ENCODE results near the gene LGR6. TPM values are rescaled to one million over a fixed set of nuclear protein-coding genes. Genes with fewer than 3 reads are reported as not detected.
"Not testable (repeated sequence)": the region's sequence is repeated elsewhere in the genome, so short reads cannot be mapped to it uniquely, and the experiment has no call there.

Gene LGR6
- total RNA-seq, 2 experiments from 2014 or later: not detected

DNA sequence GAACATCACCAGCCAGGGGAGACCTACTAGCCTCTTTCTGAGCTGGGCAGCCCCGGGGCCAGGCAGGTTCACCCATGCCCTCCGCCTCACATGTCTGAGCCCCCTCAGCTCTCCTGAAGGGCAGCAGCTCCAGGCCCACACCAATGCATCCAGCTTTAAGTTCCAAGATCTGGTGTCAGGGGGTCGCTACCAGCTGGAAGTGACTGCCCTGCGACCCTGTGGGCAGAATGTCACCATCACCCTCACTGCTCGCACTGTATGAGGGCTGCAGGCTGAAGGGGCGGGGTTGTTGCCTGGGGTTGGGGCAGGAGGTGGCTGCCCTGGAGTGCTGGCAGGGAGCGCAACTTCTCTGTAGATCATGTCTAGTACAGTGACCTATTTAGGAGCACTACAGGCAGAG is 24.7 kb upstream of the LGR6 start:
- DNase-seq: no peak
- H3K36me3 Mint-ChIP-seq (ENCODE audit: low read depth): no peaks in the 10 kb centered on the region
- H3K9me3 Mint-ChIP-seq: no peaks in the 10 kb centered on the region
- no peaks in the 10 kb centered on the region for H3K27me3 Mint-ChIP-seq
- ChIA-PET POLR2A (no interaction called here), CTCF (interaction anchor here (0.9 to 1.4 kb wide), 2 partner anchors 9 to 15 kb away, joined by 3 read pairs; no protein-coding TSS in a partner anchor)
- peaks cover 34% of the 10 kb centered on the region for H3K4me1 Mint-ChIP-seq
- no peak overlapping the region for H3K4me3 Mint-ChIP-seq
- H3K27ac Mint-ChIP-seq: no peak overlapping the region

- no peak for DNase-seq
Measured at GRCh38 chr1:202170726-202171125, 22.9 kb upstream of the LGR6 start.

DNA sequence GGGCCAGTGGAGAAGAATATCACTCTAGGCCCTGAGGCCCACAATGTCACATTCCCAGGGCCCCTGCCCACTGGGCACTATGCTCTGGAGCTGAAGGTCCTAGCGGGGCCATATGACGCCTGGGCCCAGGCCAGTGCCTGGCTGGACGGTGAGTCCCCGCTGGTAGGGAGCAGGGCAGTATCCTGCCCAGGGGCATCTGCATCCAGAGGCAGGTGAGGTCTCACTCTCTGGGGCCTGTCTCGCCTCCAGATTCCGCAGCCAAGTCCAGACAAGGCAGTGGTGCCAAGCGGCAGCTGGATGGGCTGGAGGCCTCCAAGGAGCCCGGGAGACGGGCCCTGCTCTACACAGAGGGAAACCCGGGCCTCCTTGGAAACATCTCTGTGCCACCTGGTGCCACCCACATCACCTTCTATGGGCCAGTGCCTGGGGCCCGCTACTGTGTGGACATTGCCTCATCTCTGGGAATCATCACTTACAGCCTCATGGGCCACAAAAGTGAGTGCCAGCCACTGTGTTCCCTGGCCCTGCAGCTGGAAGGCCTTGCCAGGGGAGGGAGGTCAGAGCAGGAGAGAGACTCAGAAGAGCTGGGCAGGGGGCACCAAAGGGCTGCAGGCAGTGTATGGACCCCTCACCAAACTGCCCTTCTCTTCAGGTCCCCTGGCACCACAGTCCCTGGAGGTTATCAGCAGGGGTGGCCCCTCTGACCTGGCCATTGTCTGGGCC is 22.1 kb upstream of the LGR6 start:
- Mint-ChIP-seq H3K4me1 (peaks cover 9% of the 10 kb centered on the region), H3K4me3 (no peak overlapping the region), H3K27me3 (no peaks in the 10 kb centered on the region), H3K9me3 (no peaks in the 10 kb centered on the region), H3K36me3 (ENCODE audit: low read depth) (no peaks in the 10 kb centered on the region), H3K27ac (no peak overlapping the region)
- POLR2A ChIA-PET: no interaction called here
- CTCF ChIA-PET: interaction anchor here (1.3 kb wide), 1 partner anchor 36 kb away, joined by 3 read pairs; no protein-coding TSS in a partner anchor
- no peak for DNase-seq

More at GRCh38 chr1:202170726-202171125, 22.9 kb upstream of the LGR6 start:
- H3K27ac Mint-ChIP-seq: peak overlapping the region; percentile 19
- H3K9me3 Mint-ChIP-seq: no peaks in the 10 kb centered on the region
- peaks cover 16% of the 10 kb centered on the region for H3K4me1 Mint-ChIP-seq
- no peaks in the 10 kb centered on the region for H3K36me3 Mint-ChIP-seq (ENCODE audit: low read depth)
- H3K27me3 Mint-ChIP-seq: no peaks in the 10 kb centered on the region
- ChIA-PET POLR2A (no interaction called here), CTCF (interaction anchor here (1.3 kb wide), 1 partner anchor 35 kb away, joined by 3 read pairs; no protein-coding TSS in a partner anchor)
- no peak overlapping the region for H3K4me3 Mint-ChIP-seq

- Mint-ChIP-seq H3K4me1 (peaks cover 6% of the 10 kb centered on the region), H3K27ac (no peak overlapping the region), H3K9me3 (no peaks in the 10 kb centered on the region), H3K27me3 (no peaks in the 10 kb centered on the region), H3K4me3 (no peak overlapping the region), H3K36me3 (ENCODE audit: low read depth) (no peaks in the 10 kb centered on the region)
- DNase-seq: no peak
- POLR2A ChIA-PET: no interaction called here
- CTCF ChIA-PET: no interaction called here
Measured at GRCh38 chr1:202172015-202172355, 21.6 kb upstream of the LGR6 start.

GRCh38 chr1:202173993-202174392 is 19.6 kb upstream of the LGR6 start:
- CTCF ChIA-PET: interaction anchor here (0.9 to 2.4 kb wide), 6 partner anchors 8 to 65 kb away, joined by 3 to 8 read pairs (median 4); partner anchors contain the start of genes LGR6 and PTPN7
- no peaks in the 10 kb centered on the region for H3K9me3 Mint-ChIP-seq
- H3K27me3 Mint-ChIP-seq: no peaks in the 10 kb centered on the region
- no peaks in the 10 kb centered on the region for H3K36me3 Mint-ChIP-seq (ENCODE audit: low read depth)
- peaks cover 4% of the 10 kb centered on the region for H3K4me1 Mint-ChIP-seq
- H3K27ac Mint-ChIP-seq: no peak overlapping the region
- no peak overlapping the region for H3K4me3 Mint-ChIP-seq
- no peak for DNase-seq
- POLR2A ChIA-PET: no interaction called here

GRCh38 chr1:202176949-202177927 is 16.4 kb upstream of the LGR6 start:
- Mint-ChIP-seq H3K27ac (no peak overlapping the region), H3K4me3 (no peak overlapping the region), H3K27me3 (no peaks in the 10 kb centered on the region), H3K9me3 (no peaks in the 10 kb centered on the region), H3K36me3 (ENCODE audit: low read depth) (no peaks in the 10 kb centered on the region), H3K4me1 (no peaks in the 10 kb centered on the region)
- ChIA-PET POLR2A (no interaction called here), CTCF (interaction anchor here (0.5 to 1.1 kb wide), 4 partner anchors 12 to 177 kb away, joined by 3 to 7 read pairs (median 4); partner anchors contain the start of gene LGR6)
- no peak for DNase-seq

DNA sequence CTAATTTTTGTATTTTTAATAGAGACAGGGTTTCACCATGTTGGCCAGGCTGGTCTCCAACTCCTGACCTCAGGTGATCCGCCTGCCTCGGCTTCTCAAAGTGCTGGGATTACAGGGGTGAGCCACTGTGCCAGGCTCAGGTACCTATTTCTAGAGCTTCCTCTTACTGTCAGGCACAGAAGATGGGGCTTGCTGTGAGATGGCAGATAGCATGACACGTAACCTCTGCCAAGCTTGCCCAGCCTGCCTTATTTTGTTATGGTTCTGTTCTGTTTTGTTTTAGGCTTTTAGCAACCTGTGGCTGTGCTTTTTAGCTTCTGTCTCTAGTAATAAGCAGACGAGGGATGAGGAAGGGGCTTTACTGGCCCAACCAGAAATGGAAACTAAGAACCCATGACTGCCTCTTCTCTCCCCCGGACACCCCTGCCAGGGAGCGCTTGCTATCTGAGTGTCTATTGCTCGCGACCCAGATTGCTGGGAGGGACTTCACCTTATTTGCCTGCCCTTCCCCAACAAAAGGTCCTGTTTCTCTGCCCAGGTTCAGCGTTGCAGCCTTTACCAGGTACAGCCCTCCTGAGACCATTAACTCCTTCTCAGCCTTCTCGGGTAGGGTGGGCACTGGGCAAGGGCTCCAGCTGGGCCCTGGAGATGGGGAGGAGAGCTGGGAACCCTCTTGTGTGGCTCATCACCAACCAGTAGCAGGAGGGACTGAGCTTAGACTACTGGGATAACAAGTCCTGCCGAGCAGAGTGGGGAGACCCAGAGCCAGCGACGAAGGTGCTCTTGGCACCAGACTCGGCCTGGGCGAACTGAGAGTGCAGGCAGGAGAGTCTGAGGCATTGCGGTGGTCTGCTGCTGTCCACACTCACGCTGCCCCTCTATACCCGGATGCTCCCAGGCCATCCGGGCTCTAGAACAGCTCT is 13.5 kb upstream of the LGR6 start:
- Mint-ChIP-seq H3K9me3 (no peaks in the 10 kb centered on the region), H3K4me1 (peaks cover 12% of the 10 kb centered on the region), H3K27me3 (peaks cover 3% of the 10 kb centered on the region), H3K36me3 (ENCODE audit: low read depth) (no peaks in the 10 kb centered on the region), H3K27ac (no peak overlapping the region), H3K4me3 (no peak overlapping the region)
- ChIA-PET CTCF (interaction anchor here (0.6 to 2.8 kb wide), 6 partner anchors 13 to 387 kb away, joined by 3 to 14 read pairs (median 6); partner anchors contain the start of genes LGR6 and PTPN7), POLR2A (no interaction called here)
- DNase-seq: no peak

DNA sequence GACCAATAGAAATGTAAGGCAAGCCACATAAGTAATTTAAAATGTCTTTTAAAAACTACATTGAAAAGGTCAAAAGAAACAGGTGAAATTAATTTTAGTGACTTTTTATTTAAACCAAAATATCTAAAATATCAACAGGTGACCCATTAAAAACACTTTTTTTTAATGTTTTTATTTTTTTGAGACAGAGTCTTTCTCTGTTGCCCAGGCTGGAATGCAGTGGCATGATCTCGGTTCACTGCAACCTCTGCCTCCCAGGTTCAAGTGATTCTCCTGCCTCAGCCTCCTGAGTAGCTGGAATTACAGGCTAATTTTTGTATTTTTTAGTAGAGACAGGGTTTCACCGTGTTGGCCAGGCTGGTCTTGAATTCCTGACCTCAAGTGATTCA is 12.9 kb upstream of the LGR6 start:
- H3K27me3 Mint-ChIP-seq; H3K36me3 Mint-ChIP-seq (ENCODE audit: low read depth); H3K9me3 Mint-ChIP-seq; H3K27ac Mint-ChIP-seq; POLR2A ChIA-PET; H3K4me3 Mint-ChIP-seq; DNase-seq: not testable (repeated sequence)
- CTCF ChIA-PET: interaction anchor here (1.5 to 2.8 kb wide), 3 partner anchors 12 to 21 kb away, joined by 5 to 14 read pairs (median 6); partner anchors contain the start of genes LGR6 and PTPN7
- H3K4me1 Mint-ChIP-seq: peaks cover 12% of the 10 kb centered on the region

GRCh38 chr1:202181586-202181985 is 12.0 kb upstream of the LGR6 start:
- POLR2A ChIA-PET: interaction anchor here (0.6 kb wide), 1 partner anchor 161 kb away, joined by 3 read pairs; no protein-coding TSS in a partner anchor
- no peaks in the 10 kb centered on the region for H3K9me3 Mint-ChIP-seq
- CTCF ChIA-PET: interaction anchor here (0.6 to 2.8 kb wide), 4 partner anchors 12 to 83 kb away, joined by 3 to 14 read pairs (median 6); partner anchors contain the start of genes LGR6 and PTPN7
- H3K36me3 Mint-ChIP-seq (ENCODE audit: low read depth): no peaks in the 10 kb centered on the region
- no peak overlapping the region for H3K27ac Mint-ChIP-seq
- no peak for DNase-seq
- peaks cover 4% of the 10 kb centered on the region for H3K27me3 Mint-ChIP-seq
- no peak overlapping the region for H3K4me3 Mint-ChIP-seq
- peaks cover 12% of the 10 kb centered on the region for H3K4me1 Mint-ChIP-seq

- ChIA-PET CTCF (interaction anchor here (0.6 to 0.8 kb wide), 3 partner anchors 11 to 790 kb away, joined by 3 read pairs; partner anchors contain the start of gene LGR6), POLR2A (interaction anchor here (0.6 kb wide), 1 partner anchor 160 kb away, joined by 3 read pairs; the partner anchor contains the start of gene UBE2T)
- no peak overlapping the region for H3K27ac Mint-ChIP-seq
Measured at GRCh38 chr1:202182040-202182877, 11.3 kb upstream of the LGR6 start.

GRCh38 chr1:202184750-202185460 is 8.7 kb upstream of the LGR6 start:
- CTCF ChIA-PET: interaction anchor here (0.8 to 2.0 kb wide), 3 partner anchors 8 to 535 kb away, joined by 4 to 6 read pairs (median 5); partner anchors contain the start of gene PTPN7

More at GRCh38 chr1:202182040-202182877, 11.3 kb upstream of the LGR6 start:
- Mint-ChIP-seq H3K9me3 (no peaks in the 10 kb centered on the region), H3K36me3 (ENCODE audit: low read depth) (no peaks in the 10 kb centered on the region), H3K4me1 (peaks cover 12% of the 10 kb centered on the region), H3K27me3 (peaks cover 4% of the 10 kb centered on the region), H3K4me3 (no peak overlapping the region)
- no peak for DNase-seq

More at GRCh38 chr1:202184750-202185460, 8.7 kb upstream of the LGR6 start:
- POLR2A ChIA-PET: no interaction called here
- no peak overlapping the region for H3K27ac Mint-ChIP-seq
- peak; percentile 74 for DNase-seq
- no peaks in the 10 kb centered on the region for H3K36me3 Mint-ChIP-seq (ENCODE audit: low read depth)
- peaks cover 4% of the 10 kb centered on the region for H3K27me3 Mint-ChIP-seq
- H3K9me3 Mint-ChIP-seq: no peaks in the 10 kb centered on the region
- no peak overlapping the region for H3K4me3 Mint-ChIP-seq
- H3K4me1 Mint-ChIP-seq: peaks cover 12% of the 10 kb centered on the region

Data from activated CD4-positive, alpha-beta T cell treated with anti-CD3 and anti-CD28 coated beads, Interleukin-2, amount 10 ng/mL, durations not matched to agents 7 days and 5 days (primary cell).